Activated effector memory CD4-positive, alpha-beta T cell treated with Interleukin-2 at 50 U/mL for 16 hours (primary cell): ENCODE results near the gene ABCC6.

Source experiments
- DNase-seq: peaks from one replicate; pipeline ENCODE4 v3.0.0-alpha.2; 2020

ABCC6 gene

DNA sequence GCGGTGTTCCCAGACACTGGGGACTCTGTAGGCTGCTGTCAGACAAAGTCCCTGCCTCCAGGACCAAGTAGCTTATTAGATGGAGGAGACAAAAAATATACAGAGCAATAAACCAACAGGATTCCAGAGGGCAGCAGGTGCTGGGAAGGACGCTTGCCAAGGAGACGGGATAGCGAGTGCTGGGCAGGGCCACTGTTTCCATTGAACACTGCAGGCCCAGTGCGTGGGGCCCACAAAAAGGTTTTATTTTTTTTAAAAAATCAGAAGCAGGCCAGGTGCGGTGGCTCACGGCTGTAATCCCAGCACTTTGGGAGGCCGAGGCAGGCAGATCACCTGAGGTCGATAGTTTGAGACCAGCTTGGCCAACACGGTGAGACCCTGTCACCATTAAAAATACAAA is 84.2 kb downstream of the ABCC6 start:
- DNase-seq: no peak

DNA sequence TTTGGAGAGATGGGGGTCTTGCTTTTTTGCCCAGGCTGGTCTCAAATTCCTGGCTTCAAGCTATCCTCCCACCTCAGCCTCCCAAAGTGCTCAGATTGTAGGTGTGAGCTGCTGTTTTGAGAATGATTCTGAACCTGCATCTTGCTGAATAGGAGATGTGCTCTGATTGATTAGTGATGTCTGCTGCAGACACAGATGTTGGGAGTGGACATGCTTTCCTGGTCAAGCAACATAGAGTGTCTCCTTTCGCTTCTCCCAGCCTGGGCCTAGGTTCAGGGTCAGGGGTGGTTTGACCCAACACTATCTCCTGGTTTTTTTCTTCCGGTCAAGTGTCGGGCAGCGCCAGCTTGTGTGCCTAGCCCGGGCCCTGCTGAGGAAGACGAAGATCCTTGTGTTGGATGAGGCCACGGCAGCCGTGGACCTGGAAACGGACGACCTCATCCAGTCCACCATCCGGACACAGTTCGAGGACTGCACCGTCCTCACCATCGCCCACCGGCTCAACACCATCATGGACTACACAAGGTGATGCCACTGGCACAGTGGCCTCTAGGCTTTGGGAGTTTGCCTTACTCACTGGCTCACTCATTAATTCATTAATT is 85.2 kb downstream of the ABCC6 start:
- DNase-seq: no peak

DNA sequence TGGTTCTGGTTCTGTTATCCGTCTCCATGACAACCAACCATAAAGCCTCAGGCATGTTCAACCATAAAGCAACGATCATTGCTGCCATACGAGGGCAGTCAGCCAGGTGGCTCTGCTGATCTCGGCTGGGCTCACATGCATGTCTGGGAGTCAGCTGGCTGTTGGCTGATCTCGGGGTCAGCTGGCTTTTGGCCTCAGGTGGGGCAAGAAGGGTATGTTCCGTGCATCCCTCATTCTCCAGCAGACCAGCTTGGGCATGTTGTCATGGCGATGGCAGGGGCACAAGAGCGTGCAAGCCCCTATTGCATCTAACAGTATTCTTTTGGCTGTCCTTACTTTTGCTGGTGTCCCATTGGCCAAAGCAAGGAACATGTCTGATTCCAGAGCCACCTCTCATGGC is 86.2 kb downstream of the ABCC6 start:
- no peak for DNase-seq

DNA sequence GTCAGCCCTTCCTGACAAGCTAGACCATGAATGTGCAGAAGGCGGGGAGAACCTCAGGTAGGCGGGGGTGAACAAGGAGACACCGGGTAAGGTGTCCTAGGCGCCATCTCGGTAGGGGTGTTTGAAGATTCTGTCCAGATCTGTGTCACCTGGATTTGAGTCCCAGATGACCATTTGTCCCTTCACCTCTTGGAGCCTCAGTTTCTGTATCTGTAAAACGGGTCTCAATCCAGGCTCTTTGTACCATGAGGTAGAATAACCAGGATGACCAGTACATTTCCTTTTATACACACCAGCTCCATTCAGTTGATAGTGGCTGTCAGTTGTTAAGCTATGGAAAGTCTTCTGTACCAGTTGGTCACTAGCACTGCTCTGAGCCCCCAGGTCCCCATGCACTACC is 86.7 kb downstream of the ABCC6 start:
- DNase-seq: no peak

DNA sequence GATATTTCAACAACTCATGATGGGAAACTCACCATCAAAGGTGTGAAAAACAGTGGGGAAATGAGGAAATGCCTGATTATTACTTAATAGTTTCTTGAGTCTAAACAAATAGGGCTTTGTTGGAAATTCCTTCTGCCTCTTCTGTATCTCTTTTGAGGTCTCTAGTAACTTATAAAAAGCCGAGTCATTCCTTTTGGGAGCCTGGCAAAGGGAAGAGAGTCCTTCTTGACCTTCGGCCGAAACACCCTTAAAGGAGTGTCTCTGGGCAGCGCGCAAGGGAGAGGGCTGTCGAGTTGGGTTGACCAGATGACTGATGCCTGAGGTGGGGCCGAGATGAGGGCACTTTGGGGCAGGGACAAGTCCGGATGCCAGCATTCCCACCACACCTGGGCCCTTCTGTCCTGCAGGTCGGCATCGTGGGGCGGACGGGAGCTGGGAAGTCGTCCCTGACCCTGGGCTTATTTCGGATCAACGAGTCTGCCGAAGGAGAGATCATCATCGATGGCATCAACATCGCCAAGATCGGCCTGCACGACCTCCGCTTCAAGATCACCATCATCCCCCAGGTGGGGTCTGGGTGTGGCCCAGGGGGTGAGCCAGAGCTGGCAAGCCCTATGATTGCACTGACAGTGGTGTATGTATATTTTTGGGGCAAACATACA is 89.2 kb downstream of the ABCC6 start:
- no peak for DNase-seq

DNA sequence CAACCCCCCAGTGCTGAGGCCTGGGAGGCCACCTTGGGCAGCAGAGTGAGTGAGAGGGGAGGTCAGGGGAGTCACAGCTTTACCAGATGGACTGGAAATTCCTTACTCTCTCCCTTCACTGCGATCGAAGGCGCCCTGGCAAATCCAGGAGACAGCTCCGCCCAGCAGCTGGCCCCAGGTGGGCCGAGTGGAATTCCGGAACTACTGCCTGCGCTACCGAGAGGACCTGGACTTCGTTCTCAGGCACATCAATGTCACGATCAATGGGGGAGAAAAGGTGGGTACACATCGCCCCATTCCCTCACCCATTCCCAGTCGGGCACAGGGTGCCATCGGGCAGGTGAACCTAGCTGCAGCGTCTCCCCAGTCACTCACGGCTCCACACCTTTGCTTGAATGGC is 91.6 kb downstream of the ABCC6 start:
- no peak for DNase-seq

DNA sequence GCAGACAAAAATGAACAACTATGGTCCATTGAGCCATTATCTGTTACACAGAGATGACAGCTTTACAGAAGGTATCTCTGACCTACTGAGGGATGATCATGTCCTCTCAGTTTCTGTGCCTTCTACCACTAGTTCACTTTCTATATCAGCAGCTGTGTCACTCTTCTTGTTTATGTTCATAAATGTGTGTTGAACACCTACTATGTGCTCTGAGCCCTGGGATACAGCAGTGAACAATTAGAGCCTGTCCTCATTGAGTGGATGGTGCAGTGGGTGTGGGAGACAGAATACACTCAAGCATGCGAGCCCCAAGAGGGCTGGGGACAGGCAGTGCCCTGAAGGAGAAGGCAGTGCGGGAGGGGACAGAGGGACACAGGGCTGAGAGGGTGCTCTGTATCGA is 92.1 kb downstream of the ABCC6 start:
- DNase-seq: no peak

DNA sequence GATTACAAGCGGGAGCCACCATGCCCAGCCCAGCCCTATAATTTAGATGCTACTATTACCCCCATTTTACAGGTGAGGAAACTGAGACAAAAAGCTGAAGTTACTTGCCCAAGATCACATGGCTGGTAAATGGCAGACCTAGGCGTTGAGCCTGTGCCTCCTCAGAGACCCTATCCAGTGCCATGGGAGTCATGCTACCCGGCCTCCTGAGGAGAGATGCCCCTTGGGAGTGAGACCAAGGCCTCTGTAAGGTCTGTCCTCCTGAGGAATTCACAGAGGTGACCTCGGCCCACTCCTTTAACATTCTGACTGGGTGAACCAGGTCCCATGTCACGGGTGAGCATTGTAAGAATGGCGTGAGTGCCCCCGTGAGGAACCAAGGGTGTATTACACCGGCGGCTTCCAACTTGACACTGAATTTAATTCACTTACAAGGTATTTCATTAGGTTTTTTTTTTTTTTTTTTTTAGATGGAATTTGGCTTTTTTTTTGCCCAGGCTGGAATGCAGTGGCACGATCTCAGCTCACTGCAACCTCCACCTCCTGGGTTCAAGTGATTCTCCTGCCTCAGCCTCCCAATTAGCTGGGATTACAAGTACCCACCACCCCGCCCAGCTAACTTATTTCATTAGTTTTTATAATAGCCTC is 95.7 kb downstream of the ABCC6 start:
- peak; percentile 47 for DNase-seq

DNA sequence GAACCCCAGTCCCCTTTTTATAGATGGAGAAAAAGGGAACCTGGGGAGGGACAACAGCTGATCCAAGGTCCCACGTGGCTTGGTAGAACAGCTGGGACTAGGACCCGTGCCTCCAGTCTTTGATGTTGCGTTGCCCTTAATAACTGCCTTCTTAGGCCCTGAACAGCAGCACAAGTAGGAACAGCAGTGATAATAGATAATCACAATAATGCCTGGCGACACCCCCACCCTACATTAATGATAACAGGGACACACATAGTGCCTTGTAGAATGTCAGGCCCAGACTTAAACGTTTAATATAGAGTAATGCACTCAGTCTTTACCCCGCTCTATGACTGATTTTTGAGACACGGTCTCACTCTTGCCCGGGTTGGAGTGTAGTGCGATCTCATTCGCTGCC is 96.4 kb downstream of the ABCC6 start:
- no peak for DNase-seq

DNA sequence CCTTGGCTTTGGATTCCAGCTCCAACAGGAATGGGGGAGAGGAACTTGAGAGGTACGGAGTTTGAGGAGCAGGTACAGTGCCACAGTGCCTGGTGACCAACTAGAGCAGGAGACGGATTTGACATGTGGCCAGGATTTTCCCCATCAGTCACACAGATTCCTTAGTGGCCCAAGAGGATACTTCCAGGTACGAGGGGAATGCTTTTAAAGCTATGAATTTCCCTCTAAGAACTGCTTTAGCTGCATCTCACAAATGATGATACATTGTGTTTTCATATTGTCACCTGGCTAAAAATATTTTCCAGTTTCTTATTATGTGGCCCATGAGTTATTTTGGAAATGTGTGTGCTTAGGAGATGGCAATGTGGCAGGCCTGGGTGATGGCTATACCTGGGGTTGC is 98.3 kb downstream of the ABCC6 start:
- DNase-seq: no peak

DNA sequence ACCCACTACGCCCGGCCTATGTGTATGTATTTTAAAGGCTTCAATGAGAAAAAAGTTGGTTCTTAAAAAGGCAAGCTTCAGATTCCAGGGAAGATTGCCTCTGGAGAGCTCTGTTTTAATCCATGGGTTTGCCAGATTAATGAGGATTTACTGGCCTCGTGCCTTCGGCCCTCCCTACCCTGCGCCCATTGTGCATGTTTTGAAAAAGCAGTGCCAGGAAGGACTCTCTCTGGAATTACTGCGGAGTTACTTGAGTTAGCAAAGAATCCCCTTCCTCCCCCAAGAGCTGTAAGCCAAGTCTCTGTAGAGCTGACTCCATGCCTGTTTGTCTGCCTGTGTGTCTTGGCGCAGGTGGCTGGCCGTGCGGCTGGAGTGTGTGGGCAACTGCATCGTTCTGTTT is 98.9 kb downstream of the ABCC6 start:
- DNase-seq: no peak

DNA sequence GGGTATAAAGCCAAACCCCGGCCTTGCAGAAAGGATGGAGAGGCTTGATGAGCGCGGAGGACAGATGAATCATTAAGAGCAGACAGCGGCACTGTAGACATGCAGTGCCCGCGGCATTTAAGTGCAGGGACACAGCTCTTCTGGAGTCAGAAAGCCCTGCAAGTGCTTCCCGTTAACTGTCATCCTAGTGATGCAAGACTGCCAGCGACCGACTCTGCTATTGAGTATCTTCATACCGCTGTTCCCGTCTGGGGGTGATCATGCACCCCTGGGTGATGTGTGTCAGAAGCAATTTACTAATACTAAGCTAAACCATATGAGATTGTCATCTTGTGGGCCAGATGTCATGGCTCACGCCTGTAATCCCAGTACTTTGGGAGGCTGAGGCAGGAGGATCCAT is 101.0 kb downstream of the ABCC6 start:
- DNase-seq: no peak

DNA sequence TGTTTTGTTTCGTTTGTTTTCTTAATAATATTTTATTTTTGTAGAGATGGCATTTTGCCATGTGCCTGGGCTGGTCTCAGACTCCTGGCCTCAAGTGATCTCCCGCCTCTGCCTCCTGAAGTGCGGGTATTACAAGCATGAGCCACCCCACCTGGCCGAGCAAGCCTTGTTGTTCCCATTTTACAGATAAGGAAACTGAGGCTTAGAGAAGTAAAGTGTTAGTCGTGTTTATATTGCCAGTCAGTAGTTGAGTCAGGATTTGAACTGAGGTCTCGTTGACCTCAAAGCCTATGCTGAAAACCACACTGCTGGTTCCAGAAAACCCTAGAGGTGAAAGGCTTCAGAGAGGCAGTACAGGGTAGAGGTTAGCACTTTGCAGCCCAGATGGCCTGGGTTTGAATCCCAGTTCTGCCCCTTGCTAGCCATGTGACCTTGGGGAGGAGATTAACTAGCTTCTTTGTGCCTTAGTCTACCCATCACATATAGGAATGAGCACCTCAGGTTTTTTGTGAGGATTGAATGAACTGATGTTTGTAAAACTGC is 102.0 kb downstream of the ABCC6 start:
- DNase-seq: no peak

DNA sequence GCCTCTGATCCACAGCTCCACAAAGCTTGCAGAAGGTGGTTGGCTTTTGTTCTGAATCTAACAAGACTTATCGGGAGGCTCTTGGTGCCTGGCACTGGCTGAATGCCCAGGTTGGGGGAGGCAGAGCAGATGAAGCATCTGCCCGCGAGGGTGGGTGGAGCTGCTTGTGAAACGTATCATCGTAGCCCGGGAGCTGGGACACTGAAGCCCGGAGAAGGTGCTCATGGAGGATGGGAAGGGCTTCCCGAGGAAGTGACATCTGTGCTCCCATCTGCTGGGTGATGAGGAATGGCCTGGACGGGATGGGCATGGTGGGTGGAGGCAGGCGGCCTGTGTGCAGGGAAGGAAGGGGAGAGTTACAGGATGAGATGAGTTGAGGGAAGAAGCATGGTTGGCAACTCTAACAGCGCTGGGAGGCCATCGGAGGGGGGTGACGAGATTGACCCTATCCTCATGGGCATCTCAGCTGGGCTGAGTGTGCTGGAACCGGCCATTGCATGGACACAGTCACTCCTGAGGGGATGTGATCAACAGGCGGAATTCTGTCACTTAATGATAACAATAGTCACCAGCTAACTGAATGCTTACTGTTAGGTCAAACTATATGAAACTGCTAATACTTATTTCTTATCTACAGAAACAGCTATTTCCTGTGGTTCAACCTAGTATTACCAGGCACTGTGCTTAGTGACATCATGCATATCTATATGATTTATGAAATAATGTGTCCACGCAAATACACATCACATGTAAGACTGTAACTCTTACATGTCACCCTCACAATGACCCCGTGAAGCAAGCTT is 102.7 kb downstream of the ABCC6 start:
- DNase-seq: no peak

DNA sequence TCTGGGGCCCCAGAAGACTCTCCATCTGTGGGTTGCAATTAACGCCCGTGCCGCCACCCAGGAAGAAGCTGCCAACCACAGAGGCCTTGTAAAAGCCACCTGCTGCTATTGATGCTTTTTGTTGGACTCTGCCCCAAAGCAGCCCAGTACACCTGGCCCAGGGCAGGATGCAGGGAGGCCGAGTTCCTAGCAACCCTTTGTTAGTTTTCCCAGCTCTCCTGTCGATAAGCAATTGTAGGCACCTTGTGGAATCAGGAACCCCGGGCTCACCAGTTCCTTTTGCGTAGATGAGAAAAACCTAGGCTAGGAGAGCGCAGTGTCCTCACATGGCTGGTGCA is 103.3 kb downstream of the ABCC6 start:
- no peak for DNase-seq

DNA sequence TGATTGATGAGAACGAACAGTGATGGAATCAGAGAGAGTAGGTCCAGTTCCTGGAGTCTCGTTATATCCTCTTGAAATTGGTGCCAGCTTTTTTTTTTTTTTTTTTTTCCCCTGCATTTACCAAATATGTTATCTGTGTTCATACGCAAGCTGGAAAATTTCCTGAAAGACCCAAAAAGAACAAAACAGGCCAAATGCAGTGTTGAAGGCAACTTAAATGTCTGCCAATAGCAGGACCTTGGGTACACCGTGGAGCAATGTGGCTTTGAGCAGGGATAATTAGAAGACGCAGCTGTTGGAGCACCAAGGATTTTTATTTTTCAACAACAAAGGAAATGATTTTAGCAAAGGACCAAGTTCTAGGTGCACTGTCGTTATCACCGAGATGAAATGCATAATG is 105.0 kb downstream of the ABCC6 start:
- no peak for DNase-seq

DNA sequence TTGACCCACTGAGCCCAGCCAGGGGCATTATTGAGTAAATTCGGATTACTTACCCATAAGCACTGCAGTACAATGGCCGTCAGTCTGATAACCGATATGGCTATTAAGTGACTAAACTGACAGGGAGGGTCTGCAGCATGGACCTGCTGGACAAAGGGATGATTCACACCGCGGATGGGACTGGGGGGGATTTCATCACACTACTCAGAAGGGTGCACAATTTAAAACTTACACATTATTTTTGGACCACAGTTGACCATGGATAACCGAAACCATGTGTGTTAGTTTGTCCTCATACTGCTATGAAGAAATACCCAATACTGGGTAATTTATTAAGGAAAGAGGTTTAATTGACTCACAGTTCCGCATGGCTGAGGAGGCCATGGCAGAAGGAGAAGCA is 106.5 kb downstream of the ABCC6 start:
- no peak for DNase-seq

DNA sequence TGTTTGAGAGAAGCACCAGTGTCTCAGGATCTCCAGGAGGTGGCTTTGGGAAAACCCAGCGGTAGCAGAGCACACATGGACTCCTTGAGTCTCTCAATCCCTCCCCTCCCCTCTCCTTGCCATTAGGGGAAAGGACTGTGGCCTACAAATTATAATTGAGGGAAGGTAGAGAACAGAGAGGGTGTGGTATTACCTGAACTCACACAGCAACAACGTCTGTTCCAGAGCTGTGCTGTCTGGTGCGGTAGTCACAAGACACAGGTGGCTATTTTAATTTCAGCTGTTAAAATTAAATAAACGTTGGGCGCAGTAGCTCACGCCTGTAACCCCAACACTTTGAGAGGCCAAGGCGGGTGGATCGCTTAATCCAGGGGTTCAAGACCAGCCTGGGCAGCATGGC is 110.2 kb downstream of the ABCC6 start:
- DNase-seq: no peak

DNA sequence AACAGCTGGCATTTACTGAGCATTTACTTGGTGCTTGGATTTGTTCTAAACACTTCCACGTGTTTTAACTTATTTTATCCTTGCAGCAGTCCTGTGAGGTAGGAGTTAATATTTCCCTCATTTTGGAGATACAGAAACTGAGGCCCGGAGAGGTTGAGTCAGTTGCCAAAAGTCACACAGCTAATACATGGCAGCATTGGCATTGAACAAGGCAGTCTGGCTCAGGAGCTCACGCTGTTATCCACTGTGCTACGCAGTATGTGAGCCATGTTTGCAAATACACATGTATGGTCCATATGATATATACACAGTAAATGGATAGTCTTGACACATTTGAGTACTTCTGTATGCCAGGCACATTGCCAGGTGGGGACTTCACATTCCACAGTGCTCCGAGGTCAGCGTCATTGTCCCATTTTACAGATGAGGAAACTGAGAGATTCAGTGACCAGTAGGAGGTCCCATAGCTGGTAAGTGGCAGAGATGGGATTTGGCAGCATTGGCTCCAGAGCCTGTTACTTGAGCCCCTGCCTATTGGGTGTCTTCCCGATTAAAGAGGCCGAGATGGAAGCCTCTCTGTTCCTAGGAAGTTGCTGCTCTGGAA is 110.7 kb downstream of the ABCC6 start:
- DNase-seq: no peak

DNA sequence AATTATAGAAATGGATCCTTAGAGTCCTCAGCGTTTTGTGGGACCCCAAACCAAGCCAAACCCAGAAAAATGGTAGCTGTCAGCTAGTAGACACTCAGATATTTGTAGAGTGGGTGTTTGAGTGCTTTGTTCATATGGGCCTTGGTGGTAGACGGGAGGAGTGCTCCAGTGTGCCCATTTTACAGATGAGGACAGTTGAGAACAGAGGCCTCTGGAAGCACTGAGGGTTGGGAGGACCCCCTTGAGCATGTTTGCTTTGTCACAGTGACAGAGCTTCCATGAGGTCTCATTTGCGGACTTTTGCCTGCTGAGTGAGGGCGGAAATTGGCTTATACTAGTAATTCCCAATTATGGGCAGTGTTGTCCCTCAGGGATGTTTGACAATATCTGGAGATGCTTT is 111.7 kb downstream of the ABCC6 start:
- no peak for DNase-seq

DNA sequence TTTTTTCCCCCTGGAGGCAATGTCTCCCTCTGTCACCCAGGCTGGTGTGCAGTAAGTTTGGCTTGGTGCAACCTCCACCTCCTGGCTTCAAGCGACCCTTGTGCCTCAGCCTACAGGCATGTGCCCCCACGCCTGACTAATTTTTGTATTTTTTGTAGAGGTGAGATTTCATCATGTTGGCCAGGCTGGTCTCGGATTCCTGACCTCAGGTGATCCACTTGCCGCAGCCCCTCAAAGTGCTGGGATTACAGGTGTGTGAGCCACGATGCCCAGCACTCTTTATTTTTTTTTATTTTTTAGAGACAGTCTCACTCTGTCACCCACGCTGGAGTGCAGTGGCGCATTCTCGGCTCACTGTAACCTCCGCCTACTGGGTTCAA is 113.2 kb downstream of the ABCC6 start:
- no peak for DNase-seq

DNA sequence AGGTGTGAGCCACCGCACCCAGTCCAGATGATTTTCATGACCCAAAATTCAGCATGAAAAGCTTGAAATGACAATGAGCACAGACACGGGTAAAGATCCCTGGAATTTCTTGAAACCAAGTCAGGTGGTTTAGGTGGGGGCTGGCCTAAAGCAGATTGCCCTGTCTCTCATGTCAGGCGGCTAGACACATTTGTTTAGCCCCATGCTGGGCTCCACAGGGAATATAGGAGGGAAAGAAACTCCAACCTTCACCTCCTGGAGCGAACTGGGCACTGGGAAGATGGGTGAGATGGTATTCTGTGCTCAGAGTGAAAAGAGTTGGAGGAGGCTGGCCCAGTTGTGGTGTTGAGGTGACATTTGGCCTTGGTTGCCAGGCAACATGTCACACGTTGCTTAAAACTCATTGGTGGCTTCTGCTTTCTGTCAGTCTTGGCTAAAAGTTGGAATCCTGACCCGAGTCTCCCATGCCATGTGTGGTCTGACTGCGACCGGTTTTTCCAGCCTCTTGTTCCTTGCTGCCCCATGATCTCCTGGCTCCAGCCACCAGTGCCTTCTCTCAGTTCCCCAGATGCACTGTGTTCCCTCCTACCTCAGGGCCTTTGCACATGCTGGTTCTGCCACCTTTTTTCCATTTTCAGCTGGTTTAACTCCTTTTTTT is 113.7 kb downstream of the ABCC6 start:
- no peak for DNase-seq

DNA sequence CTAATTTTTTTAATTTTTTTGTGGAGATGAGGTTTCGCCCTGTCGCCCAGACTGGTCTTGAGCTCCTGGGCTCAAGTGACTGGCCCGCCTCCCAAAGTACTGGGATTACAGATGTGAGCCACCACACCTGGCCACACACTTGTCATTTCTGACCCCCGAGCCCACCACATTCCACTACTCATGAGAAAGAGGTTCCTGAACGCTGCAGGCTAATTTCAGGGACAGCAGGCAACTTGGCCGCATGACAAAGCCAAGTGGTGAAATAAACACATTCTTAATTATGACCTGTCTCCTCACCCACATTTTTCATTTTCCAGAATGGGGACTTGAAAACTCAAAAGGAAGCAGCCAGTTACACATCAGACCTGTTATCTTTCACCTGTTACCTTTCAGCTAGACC is 114.5 kb downstream of the ABCC6 start:
- no peak for DNase-seq
